Neural progenitor cell (in vitro differentiated cells): ENCODE results near the gene SGPP1. TPM values are rescaled to one million over a fixed set of nuclear protein-coding genes. Genes with fewer than 3 reads are reported as not detected.

Experiments used
- DNase-seq: peaks from one replicate; pipeline ENCODE4 v3.0.0-alpha.2; 2016; ENCODE audit warnings: low spot score
- H2AFZ ChIP-seq: fragments of 200-600 bp; sonication (generic); replicated peaks from 2 replicates; pipeline ENCODE4 v1.6.1; 2016; ENCODE audit warnings: antibody characterized with exemption
- H3F3A ChIP-seq: fragments of 200-600 bp; sonication (generic); 2 replicates; pipeline ENCODE4 v1.6.1; 2016; ENCODE audit warnings: antibody characterized with exemption, low read depth
- H3K27ac ChIP-seq: fragments of 200-600 bp; sonication (generic); 2 replicates; pipeline ENCODE4 v1.5.1; 2016; ENCODE audit warnings: mild to moderate bottlenecking
- H3K27me3 ChIP-seq: fragments of 200-600 bp; sonication (generic); 2 replicates; pipeline ENCODE4 v1.6.1; 2016; ENCODE audit warnings: mild to moderate bottlenecking, moderate library complexity
- H3K36me3 ChIP-seq: fragments of 200-600 bp; sonication (generic); 2 replicates; pipeline ENCODE4 v1.5.1; 2016
- H3K4me1 ChIP-seq: fragments of 200-600 bp; sonication (generic); 2 replicates; pipeline ENCODE4 v1.6.1; 2016; ENCODE audit warnings: mixed run types
- H3K4me2 ChIP-seq: fragments of 200-600 bp; sonication (generic); 2 replicates; pipeline ENCODE4 v1.6.1; 2016
- H3K4me3 ChIP-seq: fragments of 200-600 bp; sonication (generic); 2 replicates; pipeline ENCODE4 v1.5.1; 2016
- H3K79me2 ChIP-seq: fragments of 200-600 bp; sonication (generic); 2 replicates; pipeline ENCODE4 v1.6.1; 2016; ENCODE audit warnings: low read depth
- H3K9ac ChIP-seq: fragments of 200-600 bp; sonication (generic); 2 replicates; pipeline ENCODE4 v1.6.1; 2016
- H3K9me3 ChIP-seq: fragments of 200-600 bp; sonication (generic); 2 replicates; pipeline ENCODE4 v1.5.1; 2016; ENCODE audit warnings: low read depth
- H4K20me1 ChIP-seq: fragments of 200-600 bp; sonication (generic); 2 replicates; pipeline ENCODE4 v1.6.1; 2016; ENCODE audit warnings: low read depth
- H3K27ac Mint-ChIP-seq: 3 replicates; pipeline ENCODE4 v1.8.0; 2021; ENCODE audit warnings: mixed read lengths
- H3K27me3 Mint-ChIP-seq: 2 replicates; pipeline ENCODE4 v1.8.0; 2022; ENCODE audit warnings: low read depth, mild to moderate bottlenecking, inconsistent platforms, moderate library complexity, mixed read lengths; ENCODE audit not compliant: insufficient read depth
- H3K36me3 Mint-ChIP-seq: 3 replicates; pipeline ENCODE4 v1.8.0; 2021; ENCODE audit warnings: mixed read lengths
- H3K4me1 Mint-ChIP-seq: 3 replicates; pipeline ENCODE4 v1.8.0; 2021; ENCODE audit warnings: mixed read lengths
- H3K4me3 Mint-ChIP-seq: 3 replicates; pipeline ENCODE4 v1.8.0; 2021; ENCODE audit warnings: mild to moderate bottlenecking, moderate library complexity, mixed read lengths
- H3K9me3 Mint-ChIP-seq: 3 replicates; pipeline ENCODE4 v1.8.0; 2020; ENCODE audit warnings: mixed read lengths
- CTCF ChIP-seq: fragments of 200-600 bp; sonication (generic); IDR thresholded peaks from 2 replicates; pipeline ENCODE4 v1.5.1; 2017; ENCODE audit warnings: antibody characterized with exemption, mild to moderate bottlenecking
- EZH2 ChIP-seq: fragments of 200-600 bp; sonication (generic); IDR thresholded peaks from 2 replicates; pipeline ENCODE4 v1.6.1; 2017; ENCODE audit warnings: antibody characterized with exemption, mild to moderate bottlenecking, moderate library complexity
- EZH2phosphoT487 ChIP-seq: fragments of 200-600 bp; sonication (generic); IDR thresholded peaks from 2 replicates; pipeline ENCODE4 v1.6.1; 2017; ENCODE audit warnings: antibody characterized with exemption
- total RNA-seq: library from RNA; depleted of rRNA; stranded (reverse); fragments of >200 nt; gene quantifications from 2 replicates; pipeline ENCODE4 v1.2.3, GENCODE V29; 2015; ENCODE audit warnings: low replicate concordance

Gene SGPP1
- total RNA-seq, 1 donor from 2014 or later, result 9.2 TPM

GRCh38 chr14:63713058-63713457 lies 14.8 kb downstream of the SGPP1 start:
- TF ChIP-seq CTCF (no peak), EZH2 (no peak), EZH2phosphoT487 (no peak)
- no peak overlapping the region for H3K4me2 ChIP-seq
- peaks cover 20% of the 10 kb centered on the region for H3K36me3 Mint-ChIP-seq
- H3K27ac Mint-ChIP-seq, result no peak overlapping the region
- no peaks in the 10 kb centered on the region for H3K4me1 ChIP-seq
- H4K20me1 ChIP-seq, result no peaks in the 10 kb centered on the region
- no peaks in the 10 kb centered on the region for H3K36me3 ChIP-seq
- H3K4me3 ChIP-seq, result no peak overlapping the region
- no peaks in the 10 kb centered on the region for H3K27me3 ChIP-seq
- no peak overlapping the region for H3K4me3 Mint-ChIP-seq
- H2AFZ ChIP-seq, result no peak overlapping the region
- peaks cover 20% of the 10 kb centered on the region for H3K9me3 Mint-ChIP-seq
- H3K79me2 ChIP-seq, result no peaks in the 10 kb centered on the region
- no peak overlapping the region for H3K9ac ChIP-seq
- H3K9me3 ChIP-seq, result peaks cover 10% of the 10 kb centered on the region
- no peaks in the 10 kb centered on the region for H3K4me1 Mint-ChIP-seq
- DNase-seq, result no peak
- H3K27ac ChIP-seq, result no peak overlapping the region
- H3K27me3 Mint-ChIP-seq, result peaks cover 4% of the 10 kb centered on the region
- H3F3A ChIP-seq, result peaks cover 3% of the 10 kb centered on the region

DNA sequence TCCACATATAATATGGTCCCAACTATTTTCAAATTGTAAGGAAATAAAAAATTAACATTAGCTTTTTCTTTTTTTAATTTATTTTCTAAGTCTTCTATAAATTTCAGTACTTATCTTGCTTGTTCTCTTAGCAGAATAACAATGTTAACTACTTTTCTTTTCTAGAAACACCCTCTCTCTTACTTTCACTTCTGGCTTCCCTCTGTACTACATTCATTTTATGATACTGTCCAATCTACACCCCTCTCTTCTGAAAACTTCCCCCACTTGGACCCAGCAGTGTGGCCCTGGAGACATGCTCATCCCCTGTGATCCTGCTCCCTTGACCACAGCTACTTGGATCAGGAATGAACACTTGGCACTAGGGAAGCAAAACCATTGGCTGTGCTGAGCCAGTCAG lies 15.7 kb downstream of the SGPP1 start:
- Mint-ChIP-seq H3K36me3 (peaks cover 16% of the 10 kb centered on the region), H3K27ac (no peak overlapping the region), H3K4me1 (no peaks in the 10 kb centered on the region), H3K4me3 (no peak overlapping the region), H3K27me3 (peaks cover 4% of the 10 kb centered on the region), H3K9me3 (peaks cover 14% of the 10 kb centered on the region)
- Histone ChIP-seq H3K9me3 (peaks cover 3% of the 10 kb centered on the region), H3K9ac (no peak overlapping the region), H3K36me3 (no peaks in the 10 kb centered on the region), H3K27me3 (no peaks in the 10 kb centered on the region), H3K27ac (no peak overlapping the region), H3K79me2 (no peaks in the 10 kb centered on the region), H2AFZ (no peak overlapping the region), H3K4me1 (no peaks in the 10 kb centered on the region), H3K4me2 (no peak overlapping the region), H3K4me3 (no peak overlapping the region), H3F3A (peaks cover 3% of the 10 kb centered on the region), H4K20me1 (no peaks in the 10 kb centered on the region)
- no peak for DNase-seq
- TF ChIP-seq CTCF (no peak), EZH2phosphoT487 (no peak), EZH2 (no peak)

- no peak overlapping the region for H3K27ac Mint-ChIP-seq
- no peak overlapping the region for H3K4me2 ChIP-seq
- H3F3A ChIP-seq, result peaks cover 1% of the 10 kb centered on the region
- peaks cover 6% of the 10 kb centered on the region for H3K9me3 Mint-ChIP-seq
- no peak overlapping the region for H3K4me3 Mint-ChIP-seq
- no peaks in the 10 kb centered on the region for H3K79me2 ChIP-seq
- no peak overlapping the region for H2AFZ ChIP-seq
- H3K27ac ChIP-seq, result no peak overlapping the region
- peaks cover 9% of the 10 kb centered on the region for H3K36me3 Mint-ChIP-seq
- H4K20me1 ChIP-seq, result no peaks in the 10 kb centered on the region
- no peak overlapping the region for H3K9ac ChIP-seq
- H3K27me3 ChIP-seq, result no peaks in the 10 kb centered on the region
- DNase-seq, result no peak
- no peaks in the 10 kb centered on the region for H3K4me1 ChIP-seq
- H3K9me3 ChIP-seq, result no peaks in the 10 kb centered on the region
- TF ChIP-seq CTCF (no peak), EZH2 (no peak), EZH2phosphoT487 (no peak)
- peaks cover 2% of the 10 kb centered on the region for H3K27me3 Mint-ChIP-seq
- no peak overlapping the region for H3K4me3 ChIP-seq
- H3K4me1 Mint-ChIP-seq, result no peaks in the 10 kb centered on the region
- no peaks in the 10 kb centered on the region for H3K36me3 ChIP-seq
These were observed 17.4 kb downstream of the SGPP1 start for GRCh38 chr14:63710497-63710896.

- Histone ChIP-seq H3K4me1 (no peaks in the 10 kb centered on the region), H3K36me3 (no peaks in the 10 kb centered on the region), H3K27ac (no peak overlapping the region), H3K4me2 (no peak overlapping the region), H2AFZ (no peak overlapping the region), H3K79me2 (no peaks in the 10 kb centered on the region), H3K4me3 (no peak overlapping the region), H3K9me3 (no peaks in the 10 kb centered on the region), H3F3A (no peaks in the 10 kb centered on the region), H3K27me3 (no peaks in the 10 kb centered on the region), H4K20me1 (no peaks in the 10 kb centered on the region), H3K9ac (no peak overlapping the region)
- Mint-ChIP-seq H3K27me3 (peaks cover 2% of the 10 kb centered on the region), H3K27ac (no peak overlapping the region), H3K4me3 (no peak overlapping the region), H3K9me3 (peaks cover 4% of the 10 kb centered on the region), H3K36me3 (peaks cover 8% of the 10 kb centered on the region), H3K4me1 (no peaks in the 10 kb centered on the region)
- no peak for DNase-seq
- no peak for TF ChIP-seq EZH2phosphoT487
- no peak for TF ChIP-seq EZH2
- TF ChIP-seq CTCF, result no peak
These were observed 18.3 kb downstream of the SGPP1 start for GRCh38 chr14:63709589-63709988.
